ENCODE data around the gene IGFN1. TPM values are rescaled to one million over a fixed set of nuclear protein-coding genes. Genes with fewer than 3 reads are reported as not detected.

Gene IGFN1
- total RNA-seq, 5 donors from 2014 or later (not counting 1 experiment from before 2014, with no cell fraction given): not detected

DNA sequence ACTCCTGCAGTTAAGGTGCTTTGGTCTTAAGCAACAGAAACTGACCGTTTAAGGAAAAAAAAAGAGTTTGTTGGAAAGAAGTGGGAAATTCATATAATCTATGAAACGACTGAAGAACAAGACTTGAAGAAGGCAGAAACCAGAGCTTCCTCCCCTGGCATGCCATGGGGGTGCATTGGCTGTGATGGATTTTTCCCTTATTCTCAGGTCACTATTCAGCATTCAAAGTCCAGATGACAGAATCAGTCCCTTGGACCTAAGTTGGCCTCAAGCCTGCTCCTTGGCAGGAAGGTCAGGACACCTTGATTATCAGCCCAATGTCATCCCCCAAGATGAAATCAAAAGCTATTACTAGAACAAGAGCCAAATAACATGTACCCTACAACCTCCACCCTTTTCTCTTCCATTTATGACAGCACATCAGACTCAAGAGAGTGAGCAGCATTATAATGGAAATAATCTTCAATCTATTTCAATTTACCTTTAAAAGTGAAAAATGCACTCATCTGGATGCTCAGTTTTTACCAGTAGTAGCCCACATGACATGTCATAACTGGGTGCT lies 20.6 kb upstream of the IGFN1 start:
- Mint-ChIP-seq H3K27ac (peak overlapping the region in 1 of 2 donors; percentile 53), H3K36me3 (no peaks in the 10 kb centered on the region), H3K27me3 (peaks cover 5 to 12% of the 10 kb centered on the region in 2 donors), H3K4me3 (peak overlapping the region; percentile 28 to 81 (median 79)), H3K4me1 (peaks cover 6 to 16% (median 8%) of the 10 kb centered on the region in 3 donors), H3K9me3 (no peaks in the 10 kb centered on the region)
- DNase-seq (no peak), ATAC-seq (replicated peaks in 1 of 4) (no peak)
- Histone ChIP-seq H3K27me3 (replicated peaks in 1 of 2; ENCODE audit: control insufficient read depth in 2 of 2, extremely low read depth in 1 of 2, insufficient read depth in 2 of 2, low read length in 1 of 2) (peaks cover 4 to 15% of the 10 kb centered on the region in 2 experiments), H3K4me1 (ENCODE audit: control insufficient read depth in 1 of 2, extremely low read depth in 1 of 2, insufficient read depth in 2 of 2, low read length in 2 of 2) (peaks cover 0 to 18% of the 10 kb centered on the region in 2 experiments), H3K27ac (ENCODE audit: low read length) (no peak overlapping the region), H3K4me3 (ENCODE audit: control insufficient read depth in 1 of 2, extremely low read depth in 1 of 2, low read length in 1 of 2) (no peak overlapping the region), H3K9me3 (no peaks in the 10 kb centered on the region), H3K36me3 (ENCODE audit: control insufficient read depth in 2 of 2, extremely low read depth in 1 of 2, insufficient read depth in 1 of 2, low read length in 1 of 2) (no peaks in the 10 kb centered on the region)
- WGBS (ENCODE audit: insufficient coverage): 100% methylated on average over 1 of the region's 2 CpGs
- POLR2A ChIA-PET: no interaction called here
- CTCF ChIA-PET: interaction anchor here in 1 of 2 donors (1.2 kb wide), 1 partner anchor 15 kb away, joined by 9 read pairs; no protein-coding TSS in a partner anchor

DNA sequence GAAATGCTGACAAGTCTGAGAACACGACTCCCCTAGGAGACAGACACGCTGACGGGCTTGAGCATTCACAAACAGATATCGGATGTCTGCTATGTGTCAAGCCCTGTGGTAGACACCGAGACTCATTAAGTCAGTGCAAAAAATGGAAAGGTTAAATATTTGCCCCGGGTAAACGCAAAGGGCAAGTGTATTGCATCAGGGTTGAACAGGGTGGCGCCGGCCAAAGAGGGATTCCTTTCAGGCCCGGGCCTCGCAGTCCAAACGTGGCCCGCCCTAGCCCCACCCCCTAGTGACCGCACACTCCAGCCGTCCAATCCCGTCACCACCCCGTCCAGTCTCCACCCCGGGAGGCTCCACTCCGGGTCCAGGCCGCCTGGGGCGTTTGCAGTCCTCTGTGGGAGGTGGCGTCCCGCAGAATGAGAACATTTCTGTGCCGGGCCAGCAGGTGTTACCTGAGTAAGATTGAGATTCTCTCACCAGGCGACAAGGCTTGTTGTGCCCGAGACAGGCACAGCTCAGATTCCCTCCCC lies 20.0 kb upstream of the IGFN1 start:
- POLR2A ChIA-PET: no interaction called here

GRCh38 chr1:201171063-201172036 lies 19.3 kb upstream of the IGFN1 start:
- Histone ChIP-seq H3K27me3 (replicated peaks in 1 of 2; ENCODE audit: control insufficient read depth in 2 of 2, extremely low read depth in 1 of 2, insufficient read depth in 2 of 2, low read length in 1 of 2) (peaks cover 4 to 22% of the 10 kb centered on the region in 2 experiments), H3K27ac (ENCODE audit: low read length) (peak overlapping the region; percentile 10), H3K4me1 (ENCODE audit: control insufficient read depth in 1 of 2, extremely low read depth in 1 of 2, insufficient read depth in 2 of 2, low read length in 2 of 2) (peaks cover 0 to 18% of the 10 kb centered on the region in 2 experiments), H3K4me3 (ENCODE audit: control insufficient read depth in 1 of 2, extremely low read depth in 1 of 2, low read length in 1 of 2) (peak overlapping the region; percentile 57 to 88), H3K9me3 (no peaks in the 10 kb centered on the region), H3K36me3 (ENCODE audit: control insufficient read depth in 2 of 2, extremely low read depth in 1 of 2, insufficient read depth in 1 of 2, low read length in 1 of 2) (no peaks in the 10 kb centered on the region)
- DNase-seq (peak in 28 of 35 experiments; percentile 3 to 64 (median 22)), ATAC-seq (replicated peaks in 1 of 4) (peak; percentile 49 to 60 (median 57))
- peaks cover 6 to 16% (median 8%) of the 10 kb centered on the region in 3 donors for H3K4me1 Mint-ChIP-seq
- ChIA-PET POLR2A (no interaction called here), CTCF (interaction anchor here (0.7 to 1.6 kb wide), 4 partner anchors 12 to 1028 kb away, joined by 5 to 16 read pairs (median 5); partner anchors contain the start of gene TMEM9 (in 1 of the 2))
- H3K36me3 Mint-ChIP-seq: no peaks in the 10 kb centered on the region
- H3K27me3 Mint-ChIP-seq: peaks cover 5 to 15% of the 10 kb centered on the region in 2 donors
- WGBS (ENCODE audit: insufficient coverage): 7% methylated on average over 44 of the region's 48 CpGs
- H3K4me3 Mint-ChIP-seq: peak overlapping the region; percentile 79 to 84 (median 81)
- H3K27ac Mint-ChIP-seq: peak overlapping the region in 1 of 2 donors; percentile 66
- H3K9me3 Mint-ChIP-seq: no peaks in the 10 kb centered on the region

More for the DNA sequence above, 20.0 kb upstream of the IGFN1 start:
- Mint-ChIP-seq H3K4me1 (peaks cover 6 to 16% (median 8%) of the 10 kb centered on the region in 3 donors), H3K9me3 (no peaks in the 10 kb centered on the region), H3K27me3 (peaks cover 5 to 15% of the 10 kb centered on the region in 2 donors), H3K36me3 (no peaks in the 10 kb centered on the region), H3K4me3 (peak overlapping the region; percentile 79 to 84 (median 81)), H3K27ac (peak overlapping the region; percentile 53 to 66)
- 20% methylated on average over 18 of the region's 26 CpGs for WGBS (ENCODE audit: insufficient coverage)
- peak overlapping the region; percentile 10 for H3K27ac ChIP-seq (ENCODE audit: low read length)
- CTCF ChIA-PET: interaction anchor here in 1 of 2 donors (1.4 to 1.6 kb wide), 3 partner anchors 11 to 17 kb away, joined by 5 read pairs; partner anchors contain the start of gene TMEM9
- H3K4me1 ChIP-seq (ENCODE audit: control insufficient read depth in 1 of 2, extremely low read depth in 1 of 2, insufficient read depth in 2 of 2, low read length in 2 of 2): peaks cover 0 to 18% of the 10 kb centered on the region in 2 experiments
- H3K36me3 ChIP-seq (ENCODE audit: control insufficient read depth in 2 of 2, extremely low read depth in 1 of 2, insufficient read depth in 1 of 2, low read length in 1 of 2): no peaks in the 10 kb centered on the region
- peaks cover 4 to 15% of the 10 kb centered on the region in 2 experiments for H3K27me3 ChIP-seq (replicated peaks in 1 of 2; ENCODE audit: control insufficient read depth in 2 of 2, extremely low read depth in 1 of 2, insufficient read depth in 2 of 2, low read length in 1 of 2)
- ATAC-seq (replicated peaks in 1 of 4) (peak; percentile 85 to 94 (median 92)), DNase-seq (peak; percentile 43 to 77 (median 57))
- no peaks in the 10 kb centered on the region for H3K9me3 ChIP-seq
- H3K4me3 ChIP-seq (ENCODE audit: control insufficient read depth in 1 of 2, extremely low read depth in 1 of 2, low read length in 1 of 2): peak overlapping the region; percentile 57 to 88

DNA sequence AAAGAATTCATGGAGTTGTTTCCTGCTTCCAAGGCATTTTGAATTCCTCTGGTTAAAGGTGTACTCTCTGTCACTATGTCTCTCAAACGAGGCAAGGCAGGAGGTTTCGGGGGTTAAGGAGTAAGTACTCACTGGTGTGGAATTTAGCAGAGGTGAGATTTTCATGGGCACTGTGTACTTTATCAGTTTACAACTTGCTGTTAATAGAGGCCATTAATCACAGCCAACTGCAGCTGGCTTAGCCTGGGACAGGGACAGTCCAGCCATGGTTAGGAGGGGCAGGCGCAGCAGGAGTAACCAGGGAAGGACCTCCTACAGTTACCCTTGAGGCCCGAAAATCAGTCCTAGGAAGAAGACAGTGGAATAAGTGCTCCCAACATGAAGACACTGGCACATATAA lies 18.3 kb upstream of the IGFN1 start:
- Mint-ChIP-seq H3K4me3 (peak overlapping the region; percentile 31 to 81 (median 79)), H3K9me3 (no peaks in the 10 kb centered on the region), H3K27me3 (peaks cover 9 to 17% of the 10 kb centered on the region in 2 donors), H3K4me1 (peaks cover 6 to 16% (median 8%) of the 10 kb centered on the region in 3 donors), H3K27ac (no peak overlapping the region), H3K36me3 (no peaks in the 10 kb centered on the region)
- WGBS (ENCODE audit: insufficient coverage): 83% methylated on average over 2 of the region's 4 CpGs
- Histone ChIP-seq H3K4me1 (ENCODE audit: control insufficient read depth in 1 of 2, extremely low read depth in 1 of 2, insufficient read depth in 2 of 2, low read length in 2 of 2) (peaks cover 0 to 18% of the 10 kb centered on the region in 2 experiments), H3K27ac (ENCODE audit: low read length) (no peak overlapping the region), H3K9me3 (no peaks in the 10 kb centered on the region), H3K27me3 (replicated peaks in 1 of 2; ENCODE audit: control insufficient read depth in 2 of 2, extremely low read depth in 1 of 2, insufficient read depth in 2 of 2, low read length in 1 of 2) (peaks cover 6 to 31% of the 10 kb centered on the region in 2 experiments), H3K4me3 (ENCODE audit: control insufficient read depth in 1 of 2, extremely low read depth in 1 of 2, low read length in 1 of 2) (no peak overlapping the region), H3K36me3 (ENCODE audit: control insufficient read depth in 2 of 2, extremely low read depth in 1 of 2, insufficient read depth in 1 of 2, low read length in 1 of 2) (no peaks in the 10 kb centered on the region)
- no peak for DNase-seq
- ChIA-PET CTCF (no interaction called here), POLR2A (no interaction called here)
- no peak for ATAC-seq (replicated peaks in 1 of 4)

DNA sequence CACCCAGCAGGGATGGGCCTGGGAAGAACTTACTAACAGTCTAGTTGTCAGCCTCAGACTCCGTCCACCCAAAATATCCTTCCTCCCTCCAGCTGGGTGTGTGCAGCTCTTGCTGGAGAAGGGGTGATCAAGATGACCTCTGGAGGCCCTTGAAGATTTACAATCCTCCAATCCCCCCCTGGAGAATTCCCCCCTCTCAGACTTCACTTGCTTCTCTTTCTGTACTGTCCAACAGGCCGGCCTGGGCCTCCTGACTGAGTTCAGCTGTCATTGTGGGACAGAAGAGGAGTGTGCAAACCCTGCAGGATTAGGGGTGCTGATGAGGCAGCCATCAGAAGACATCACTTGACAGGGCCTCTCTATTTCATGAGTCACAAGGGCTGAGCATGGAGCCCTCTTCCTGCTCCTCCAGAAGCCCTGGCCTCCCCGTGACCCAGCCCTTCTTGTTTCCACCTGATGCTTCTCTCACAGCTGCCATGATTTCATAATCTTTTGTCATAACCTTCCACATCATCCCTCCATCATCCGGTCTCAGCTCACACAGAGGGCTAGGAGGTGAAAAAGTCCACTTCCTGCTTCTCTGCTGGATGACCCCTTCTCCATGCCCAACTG lies 17.5 kb upstream of the IGFN1 start:
- Mint-ChIP-seq H3K4me1 (peaks cover 6 to 16% (median 8%) of the 10 kb centered on the region in 3 donors), H3K4me3 (no peak overlapping the region), H3K27me3 (peaks cover 15 to 19% of the 10 kb centered on the region in 2 donors), H3K27ac (no peak overlapping the region), H3K36me3 (no peaks in the 10 kb centered on the region), H3K9me3 (no peaks in the 10 kb centered on the region)
- POLR2A ChIA-PET: no interaction called here
- CTCF ChIA-PET: no interaction called here
- Histone ChIP-seq H3K27me3 (replicated peaks in 1 of 2; ENCODE audit: control insufficient read depth in 2 of 2, extremely low read depth in 1 of 2, insufficient read depth in 2 of 2, low read length in 1 of 2) (peaks cover 7 to 31% of the 10 kb centered on the region in 2 experiments), H3K4me3 (ENCODE audit: control insufficient read depth in 1 of 2, extremely low read depth in 1 of 2, low read length in 1 of 2) (no peak overlapping the region), H3K27ac (ENCODE audit: low read length) (no peak overlapping the region), H3K4me1 (ENCODE audit: control insufficient read depth in 1 of 2, extremely low read depth in 1 of 2, insufficient read depth in 2 of 2, low read length in 2 of 2) (peaks cover 0 to 18% of the 10 kb centered on the region in 2 experiments), H3K9me3 (no peaks in the 10 kb centered on the region), H3K36me3 (ENCODE audit: control insufficient read depth in 2 of 2, extremely low read depth in 1 of 2, insufficient read depth in 1 of 2, low read length in 1 of 2) (no peaks in the 10 kb centered on the region)
- WGBS (ENCODE audit: insufficient coverage): 63% methylated on average over 2 of the region's 4 CpGs
- no peak for DNase-seq
- no peak for ATAC-seq (replicated peaks in 1 of 4)

All from T-cell (primary cell).